ENCODE results near the gene FGFRL1. TPM values are rescaled to one million over a fixed set of nuclear protein-coding genes. Genes with fewer than 3 reads are reported as not detected.
"Not testable (repeated sequence)": the region's sequence is repeated elsewhere in the genome, so short reads cannot be mapped to it uniquely, and the experiment has no call there.

FGFRL1 gene
- total RNA-seq, 3 donors from 2014 or later: 19.8 to 40.0 (median 22.9) TPM

DNA sequence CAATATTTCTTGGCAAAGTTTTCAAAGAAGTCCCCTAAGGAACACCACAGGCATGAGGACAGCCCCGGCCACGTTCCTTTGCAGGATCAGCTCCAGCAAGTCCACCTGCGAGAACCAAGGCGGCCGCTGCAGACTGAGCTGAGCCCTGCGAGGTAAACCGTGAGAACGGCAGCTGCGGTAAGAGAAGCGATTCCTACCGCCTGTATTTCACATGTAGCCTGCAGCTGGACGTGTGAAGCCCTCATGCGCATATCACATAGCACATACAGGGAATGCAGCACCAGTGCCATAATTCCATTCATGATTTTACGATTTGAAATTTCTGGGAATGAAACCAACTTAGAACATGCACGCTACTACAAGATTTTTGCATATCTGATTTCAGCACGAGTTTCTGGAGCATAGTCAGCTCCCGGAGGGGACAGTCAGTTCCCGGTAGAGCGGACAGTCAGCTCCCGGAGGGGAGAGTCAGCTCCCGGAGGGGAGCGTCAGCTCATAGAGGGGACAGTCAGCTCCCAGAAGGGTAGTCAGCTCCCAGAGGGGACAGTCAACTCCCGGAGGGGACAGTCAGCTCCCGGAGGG, 41.7 kb downstream of the FGFRL1 start:
- peak in 1 of 2 donors; percentile 56 for DNase-seq (ENCODE audit: low spot score in 2 of 2)
- Histone ChIP-seq H3K27me3 (peaks cover 0 to 38% of the 10 kb centered on the region in 2 donors), H3K4me3 (peak overlapping the region in 2 of 3 donors; percentile 7 to 54), H3K27ac (no peak overlapping the region), H3K4me1 (peaks cover 0 to 20% of the 10 kb centered on the region in 2 donors), H3K36me3 (no peaks in the 10 kb centered on the region), H3K9me3 (no peaks in the 10 kb centered on the region)
- TF ChIP-seq POLR2A (IDR thresholded peaks at IDR 0.05) (no peak), POLR2AphosphoS5 (IDR thresholded peaks at IDR 0.05) (no peak)
- TF ChIP-seq, protein P1, sequence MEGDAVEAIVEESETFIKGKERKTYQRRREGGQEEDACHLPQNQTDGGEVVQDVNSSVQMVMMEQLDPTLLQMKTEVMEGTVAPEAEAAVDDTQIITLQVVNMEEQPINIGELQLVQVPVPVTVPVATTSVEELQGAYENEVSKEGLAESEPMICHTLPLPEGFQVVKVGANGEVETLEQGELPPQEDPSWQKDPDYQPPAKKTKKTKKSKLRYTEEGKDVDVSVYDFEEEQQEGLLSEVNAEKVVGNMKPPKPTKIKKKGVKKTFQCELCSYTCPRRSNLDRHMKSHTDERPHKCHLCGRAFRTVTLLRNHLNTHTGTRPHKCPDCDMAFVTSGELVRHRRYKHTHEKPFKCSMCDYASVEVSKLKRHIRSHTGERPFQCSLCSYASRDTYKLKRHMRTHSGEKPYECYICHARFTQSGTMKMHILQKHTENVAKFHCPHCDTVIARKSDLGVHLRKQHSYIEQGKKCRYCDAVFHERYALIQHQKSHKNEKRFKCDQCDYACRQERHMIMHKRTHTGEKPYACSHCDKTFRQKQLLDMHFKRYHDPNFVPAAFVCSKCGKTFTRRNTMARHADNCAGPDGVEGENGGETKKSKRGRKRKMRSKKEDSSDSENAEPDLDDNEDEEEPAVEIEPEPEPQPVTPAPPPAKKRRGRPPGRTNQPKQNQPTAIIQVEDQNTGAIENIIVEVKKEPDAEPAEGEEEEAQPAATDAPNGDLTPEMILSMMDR (IDR thresholded peaks at IDR 0.05): no peak
- intact Hi-C loops (cut with DNase I; ENCODE audit: low total_unique reads): no loop called here

DNA sequence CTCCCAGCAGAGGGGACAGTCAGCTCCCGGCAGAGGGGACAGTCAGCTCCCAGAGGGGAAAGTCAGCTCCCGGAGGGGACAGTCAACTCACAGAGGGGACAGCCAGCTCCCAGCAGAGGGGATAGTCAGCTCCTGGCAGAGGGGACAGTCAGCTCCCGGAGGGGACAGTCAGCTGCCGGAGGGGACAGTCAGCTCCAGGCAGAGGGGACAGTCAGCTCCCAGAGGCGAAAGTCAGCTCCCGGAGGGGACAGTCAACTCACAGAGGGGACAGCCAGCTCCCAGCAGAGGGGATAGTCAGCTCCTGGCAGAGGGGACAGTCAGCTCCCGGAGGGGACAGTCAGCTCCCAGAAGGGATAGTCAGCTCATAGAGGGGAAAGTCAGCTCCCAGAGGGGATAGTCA, 42.5 kb downstream of the FGFRL1 start:
- H3K9me3 ChIP-seq; H3K27ac ChIP-seq; H3K36me3 ChIP-seq; intact Hi-C loops (cut with DNase I; ENCODE audit: low total_unique reads): not testable (repeated sequence)
- H3K27me3 ChIP-seq: peaks cover 0 to 43% of the 10 kb centered on the region in 2 donors
- peak overlapping the region in 1 of 3 donors; percentile 54 for H3K4me3 ChIP-seq
- H3K4me1 ChIP-seq: peaks cover 0 to 20% of the 10 kb centered on the region in 2 donors
- DNase-seq (ENCODE audit: low spot score in 2 of 2): peak in 1 of 2 donors; percentile 22

DNA sequence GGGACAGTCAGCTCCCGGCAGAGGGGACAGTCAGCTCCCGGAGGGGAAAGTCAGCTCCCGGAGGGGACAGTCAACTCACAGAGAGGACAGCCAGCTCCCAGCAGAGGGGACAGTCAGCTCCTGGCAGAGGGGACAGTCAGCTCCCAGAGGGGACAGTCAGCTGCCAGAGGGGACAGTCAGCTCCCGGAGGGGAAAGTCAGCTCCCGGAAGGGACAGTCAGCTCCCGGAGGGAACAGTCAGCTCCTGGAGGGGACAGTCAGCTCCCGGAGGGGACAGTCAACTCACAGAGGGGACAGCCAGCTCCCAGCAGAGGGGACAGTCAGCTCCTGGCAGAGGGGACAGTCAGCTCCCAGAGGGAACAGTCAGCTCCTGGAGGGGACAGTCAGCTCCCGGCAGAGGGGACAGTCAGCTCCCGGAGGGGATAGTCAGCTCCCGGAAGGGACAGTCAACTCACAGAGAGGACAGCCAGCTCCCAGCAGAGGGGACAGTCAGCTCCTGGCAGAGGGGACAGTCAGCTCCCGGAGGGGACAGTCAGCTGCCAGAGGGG, 43.3 kb downstream of the FGFRL1 start:
- Histone ChIP-seq H3K4me3 (peak overlapping the region in 1 of 3 donors; percentile 36), H3K27me3 (peaks cover 0 to 50% of the 10 kb centered on the region in 2 donors), H3K4me1 (peaks cover 0 to 20% of the 10 kb centered on the region in 2 donors)
- peak in 1 of 2 donors; percentile 25 for DNase-seq (ENCODE audit: low spot score in 2 of 2)
- H3K9me3 ChIP-seq; H3K27ac ChIP-seq; H3K36me3 ChIP-seq; intact Hi-C loops (cut with DNase I; ENCODE audit: low total_unique reads): not testable (repeated sequence)

DNA sequence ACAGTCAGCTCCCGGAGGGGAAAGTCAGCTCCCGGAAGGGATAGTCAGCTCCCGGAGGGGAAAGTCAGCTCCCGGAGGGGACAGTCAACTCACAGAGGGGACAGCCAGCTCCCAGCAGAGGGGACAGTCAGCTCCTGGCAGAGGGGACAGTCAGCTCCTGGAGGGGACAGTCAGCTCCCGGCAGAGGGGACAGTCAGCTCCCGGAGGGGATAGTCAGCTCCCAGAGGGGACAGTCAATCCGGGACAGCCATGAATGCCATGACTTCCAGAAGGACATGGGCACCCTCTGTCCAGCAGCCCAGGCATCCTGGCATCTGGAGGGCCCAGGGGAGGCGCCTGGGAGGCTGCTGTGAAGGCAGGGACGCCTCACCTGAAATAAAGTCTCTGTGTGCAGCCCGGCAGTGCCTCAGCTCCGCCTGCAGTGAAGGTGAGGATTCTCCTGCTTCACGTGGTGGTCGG, 43.8 kb downstream of the FGFRL1 start:
- H3K9me3 ChIP-seq; intact Hi-C loops (cut with DNase I; ENCODE audit: low total_unique reads); H3K27ac ChIP-seq; DNase-seq (ENCODE audit: low spot score in 2 of 2); H3K36me3 ChIP-seq: not testable (repeated sequence)
- Histone ChIP-seq H3K4me1 (peaks cover 0 to 20% of the 10 kb centered on the region in 2 donors), H3K4me3 (peak overlapping the region in 2 of 3 donors; percentile 20 to 36), H3K27me3 (peaks cover 0 to 50% of the 10 kb centered on the region in 2 donors)

DNA sequence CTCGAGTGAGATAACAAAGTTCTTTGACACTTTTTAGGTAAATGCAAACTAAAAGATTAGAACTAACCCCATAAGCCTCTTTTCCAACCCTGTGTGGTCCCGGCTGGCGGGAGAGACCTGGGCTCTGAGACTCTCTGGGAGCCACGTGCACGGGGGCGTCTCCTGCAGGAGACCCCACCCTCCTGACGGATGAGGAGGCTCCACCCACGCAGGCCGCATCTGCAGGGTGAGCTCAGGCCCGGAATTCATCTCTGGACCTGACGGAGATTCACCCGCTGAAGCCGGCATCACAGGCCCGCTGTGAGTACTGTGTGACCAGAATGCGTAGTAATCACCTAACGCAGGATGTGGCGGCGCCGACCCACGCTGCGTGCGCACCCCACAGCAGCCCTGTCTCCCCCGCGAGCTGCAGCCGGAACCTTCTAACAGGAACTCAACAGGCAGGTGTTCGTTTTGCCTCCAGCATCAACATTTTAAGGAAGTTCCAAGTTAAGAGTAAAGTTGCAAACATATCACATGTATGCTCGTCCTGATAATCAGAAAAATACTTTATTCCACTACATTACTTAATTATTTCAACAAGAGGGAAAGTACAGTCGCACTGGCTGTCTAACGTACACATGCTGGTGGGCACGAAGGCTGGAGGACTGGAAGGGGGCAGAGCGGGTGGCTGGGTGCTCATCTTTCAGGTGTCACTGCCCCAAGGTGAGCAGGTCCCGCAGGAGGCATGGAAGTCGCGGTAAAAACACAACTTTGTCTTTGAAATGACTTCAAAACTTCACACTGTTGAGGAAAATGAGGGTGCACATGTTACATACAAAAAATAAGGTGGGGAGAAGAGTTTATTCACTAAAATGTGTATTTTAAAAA, 44.5 kb downstream of the FGFRL1 start:
- H3K4me1 ChIP-seq: peaks cover 0 to 20% of the 10 kb centered on the region in 2 donors
- H3K9me3 ChIP-seq: no peaks in the 10 kb centered on the region
- H3K27me3 ChIP-seq: peaks cover 0 to 54% of the 10 kb centered on the region in 2 donors
- peak overlapping the region in 2 of 3 donors; percentile 20 to 36 for H3K4me3 ChIP-seq
- H3K27ac ChIP-seq: no peak overlapping the region
- peak; percentile 48 to 51 for DNase-seq (ENCODE audit: low spot score in 2 of 2)
- TF ChIP-seq POLR2A (IDR thresholded peaks at IDR 0.05) (no peak), POLR2AphosphoS5 (IDR thresholded peaks at IDR 0.05) (no peak)
- TF ChIP-seq, protein P1 (IDR thresholded peaks at IDR 0.05): no peak
- intact Hi-C loops (cut with DNase I; ENCODE audit: low total_unique reads): no loop called here
- no peaks in the 10 kb centered on the region for H3K36me3 ChIP-seq

DNA sequence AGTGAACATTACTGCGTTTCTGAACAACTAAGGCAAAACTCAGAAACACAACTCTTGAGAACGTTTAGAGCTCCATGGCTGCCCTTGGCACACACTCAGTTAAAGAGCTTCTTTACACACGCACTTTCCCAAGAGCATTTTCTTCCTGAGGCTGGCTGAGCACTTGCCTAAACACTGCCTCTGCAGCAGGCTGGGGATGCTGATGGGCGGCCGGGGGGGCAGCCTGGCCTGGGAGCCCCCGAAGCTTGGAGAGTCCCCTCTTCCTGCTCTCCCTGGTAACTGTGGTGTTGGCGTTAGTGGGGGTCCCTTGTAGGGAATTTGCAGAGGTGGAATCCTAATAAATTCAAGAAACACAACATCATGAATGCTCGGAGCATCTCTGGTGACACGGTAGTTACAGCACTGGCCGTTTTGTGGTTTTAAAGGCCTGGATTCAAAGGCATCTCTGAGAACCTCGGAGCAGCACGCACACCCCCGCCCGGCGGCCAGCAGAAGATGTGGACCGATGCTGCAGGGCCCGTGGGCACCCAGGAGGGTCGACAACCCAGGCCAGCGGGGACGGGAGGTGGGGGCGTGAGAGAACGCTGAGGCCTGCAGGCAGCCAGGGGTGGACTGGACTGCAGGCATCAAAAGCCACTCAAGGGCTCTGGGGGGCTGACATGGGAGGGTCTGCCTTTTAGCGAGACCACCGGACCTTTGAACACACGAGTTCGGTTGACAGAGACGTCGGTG, 45.4 kb downstream of the FGFRL1 start:
- TF ChIP-seq POLR2A (IDR thresholded peaks at IDR 0.05) (no peak), POLR2AphosphoS5 (IDR thresholded peaks at IDR 0.05) (no peak)
- TF ChIP-seq, protein P1 (IDR thresholded peaks at IDR 0.05): no peak
- H3K27me3 ChIP-seq: peaks cover 0 to 55% of the 10 kb centered on the region in 2 donors
- peaks cover 0 to 20% of the 10 kb centered on the region in 2 donors for H3K4me1 ChIP-seq
- H3K27ac ChIP-seq: no peak overlapping the region
- H3K36me3 ChIP-seq: no peaks in the 10 kb centered on the region
- no peak overlapping the region for H3K4me3 ChIP-seq
- intact Hi-C loops (cut with DNase I; ENCODE audit: low total_unique reads): no loop called here
- H3K9me3 ChIP-seq: no peaks in the 10 kb centered on the region
- DNase-seq (ENCODE audit: low spot score in 2 of 2): peak in 1 of 2 donors; percentile 48

Data from breast epithelium (tissue), 4 donors.